Body of pancreas (tissue), 4 donors: Measurements from ENCODE around the gene ASB18.

Experiments
- POLR2A ChIP-seq, 3 donors: fragments of 450-650 bp; IDR thresholded peaks; one replicate each; pipeline ENCODE4 v1.6.1; 2016; ENCODE audit warnings: antibody characterized with exemption in 3 of 3, mild to moderate bottlenecking in 2 of 3
- TF ChIP-seq, protein P1 (sequence below), 7 experiments: fragments of 450-650 bp in 4 of 7; fragments of 200-600 bp in 3 of 7; sonication (generic) in 3 of 7; IDR thresholded peaks; one replicate each; pipeline ENCODE4 v1.5.1; 2016 to 2019; ENCODE audit warnings: antibody characterized with exemption in 7 of 7

DNA sequence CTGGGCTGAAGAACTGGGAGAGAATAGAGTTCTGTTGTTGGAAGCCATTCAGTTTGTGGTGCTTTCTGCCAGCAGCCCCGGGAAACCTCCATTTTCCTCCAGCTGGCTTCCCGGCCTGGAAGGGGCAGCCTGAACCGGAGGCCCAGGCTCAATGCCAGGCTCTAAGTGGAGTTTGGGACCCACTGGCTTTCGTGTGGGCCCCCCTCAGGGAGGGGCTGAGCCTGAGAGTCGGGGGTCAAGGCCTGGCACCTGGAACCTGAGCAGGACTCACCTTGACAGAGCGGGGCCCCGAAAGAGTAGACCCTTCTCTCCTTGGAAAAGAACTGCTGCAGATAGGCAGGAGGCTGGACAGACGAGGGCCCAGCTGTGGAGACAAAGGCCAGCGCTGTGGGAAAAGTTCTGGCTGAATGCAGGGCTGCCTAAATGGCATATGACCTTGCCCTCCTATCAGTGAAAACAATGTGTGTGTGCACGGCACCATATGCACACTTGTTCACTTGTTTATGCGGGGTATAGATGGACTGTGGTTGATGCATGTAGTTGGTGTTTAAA, 34.8 kb upstream of the ASB18 start:
- TF ChIP-seq, protein P1, sequence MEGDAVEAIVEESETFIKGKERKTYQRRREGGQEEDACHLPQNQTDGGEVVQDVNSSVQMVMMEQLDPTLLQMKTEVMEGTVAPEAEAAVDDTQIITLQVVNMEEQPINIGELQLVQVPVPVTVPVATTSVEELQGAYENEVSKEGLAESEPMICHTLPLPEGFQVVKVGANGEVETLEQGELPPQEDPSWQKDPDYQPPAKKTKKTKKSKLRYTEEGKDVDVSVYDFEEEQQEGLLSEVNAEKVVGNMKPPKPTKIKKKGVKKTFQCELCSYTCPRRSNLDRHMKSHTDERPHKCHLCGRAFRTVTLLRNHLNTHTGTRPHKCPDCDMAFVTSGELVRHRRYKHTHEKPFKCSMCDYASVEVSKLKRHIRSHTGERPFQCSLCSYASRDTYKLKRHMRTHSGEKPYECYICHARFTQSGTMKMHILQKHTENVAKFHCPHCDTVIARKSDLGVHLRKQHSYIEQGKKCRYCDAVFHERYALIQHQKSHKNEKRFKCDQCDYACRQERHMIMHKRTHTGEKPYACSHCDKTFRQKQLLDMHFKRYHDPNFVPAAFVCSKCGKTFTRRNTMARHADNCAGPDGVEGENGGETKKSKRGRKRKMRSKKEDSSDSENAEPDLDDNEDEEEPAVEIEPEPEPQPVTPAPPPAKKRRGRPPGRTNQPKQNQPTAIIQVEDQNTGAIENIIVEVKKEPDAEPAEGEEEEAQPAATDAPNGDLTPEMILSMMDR (IDR thresholded peaks at IDR 0.05): no peak
- no peak for TF ChIP-seq POLR2A (IDR thresholded peaks at IDR 0.05)
